HUDEP-2 (cell line): ENCODE measurements around the gene PPP4R1.

Source experiments
- DNase-seq, 76 experiments: peaks; one replicate each; lab custom pipeline; 2025; ENCODE audit not compliant: unreplicated experiment in 76 of 76; lab: John Stamatoyannopoulos, UW

Gene PPP4R1

GRCh38 chr18:9597609-9598008 lies 16.8 kb downstream of the PPP4R1 start:
- DNase-seq: no peak

GRCh38 chr18:9596843-9597526 lies 17.4 kb downstream of the PPP4R1 start:
- no peak for DNase-seq

DNA sequence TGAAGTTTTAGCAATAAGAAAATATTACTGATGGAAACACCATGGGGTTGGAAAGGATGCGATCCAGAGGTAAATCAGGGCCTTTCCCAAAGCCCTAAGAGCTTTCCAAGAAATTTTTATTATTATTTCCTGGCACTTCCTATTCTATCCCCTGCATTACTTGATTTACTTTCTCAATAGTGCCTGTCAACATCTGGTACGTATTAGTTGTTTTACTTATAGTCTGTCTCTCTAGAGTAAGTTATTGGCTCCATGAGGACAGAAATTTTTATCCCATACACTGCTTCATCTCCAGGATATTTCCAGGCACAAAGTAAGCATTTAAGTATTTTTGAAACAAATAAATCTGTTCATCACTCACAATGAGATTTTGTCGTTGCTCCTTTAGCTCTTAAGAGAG lies 18.1 kb downstream of the PPP4R1 start:
- no peak for DNase-seq

DNA sequence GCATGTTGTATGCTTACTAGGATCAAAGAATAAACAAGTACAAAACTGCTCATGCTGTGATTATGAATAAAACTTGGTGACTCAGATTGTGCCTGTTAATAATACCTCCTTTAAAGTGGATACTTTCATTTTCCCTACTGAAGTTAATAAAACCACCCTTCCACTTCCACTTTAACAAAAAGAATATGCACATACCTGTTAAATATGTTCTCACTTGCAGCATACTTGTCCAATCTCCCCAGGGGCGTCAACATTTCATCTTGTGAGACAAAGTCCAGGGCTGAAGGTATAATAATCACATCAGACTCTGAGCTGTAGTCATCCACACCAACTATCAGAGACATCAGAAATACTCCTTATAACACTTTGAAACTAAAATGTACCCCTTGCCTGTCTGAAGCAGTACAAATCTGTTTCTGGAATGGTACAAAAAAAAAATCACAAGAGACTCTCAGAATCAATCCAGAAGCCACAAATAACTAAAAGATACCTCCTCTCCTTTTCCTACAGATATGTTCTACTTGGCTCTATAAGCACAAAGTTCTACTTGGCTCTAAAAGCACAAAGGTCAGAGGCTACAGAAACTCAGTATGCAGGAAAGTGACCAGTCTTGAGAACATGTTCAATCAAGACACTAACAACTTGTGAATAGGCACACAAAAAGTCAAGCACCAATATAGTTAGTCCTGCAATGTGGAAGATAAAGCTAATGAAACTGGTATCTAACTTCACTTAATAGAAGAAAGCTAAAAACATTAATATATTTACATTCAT lies 19.3 kb downstream of the PPP4R1 start:
- no peak for DNase-seq

DNA sequence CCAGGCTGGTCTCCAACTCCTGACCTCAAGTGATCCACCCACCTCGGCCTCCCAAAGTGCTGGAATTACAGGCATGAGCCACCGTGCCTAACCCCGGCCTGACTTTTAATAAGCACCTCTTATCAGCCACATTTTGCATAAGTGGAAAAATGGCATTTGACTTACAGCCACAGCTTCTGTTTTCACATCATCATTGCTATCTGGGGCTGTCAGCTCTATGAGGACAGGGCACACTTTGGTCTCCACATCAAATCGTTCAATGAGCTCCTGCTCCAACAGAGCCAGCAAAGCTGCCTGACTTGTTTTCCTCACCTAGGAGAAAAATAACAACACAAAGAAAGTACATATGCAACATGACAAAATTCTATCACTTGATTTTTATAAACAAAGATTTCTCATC lies 26.4 kb downstream of the PPP4R1 start:
- DNase-seq: no peak

DNA sequence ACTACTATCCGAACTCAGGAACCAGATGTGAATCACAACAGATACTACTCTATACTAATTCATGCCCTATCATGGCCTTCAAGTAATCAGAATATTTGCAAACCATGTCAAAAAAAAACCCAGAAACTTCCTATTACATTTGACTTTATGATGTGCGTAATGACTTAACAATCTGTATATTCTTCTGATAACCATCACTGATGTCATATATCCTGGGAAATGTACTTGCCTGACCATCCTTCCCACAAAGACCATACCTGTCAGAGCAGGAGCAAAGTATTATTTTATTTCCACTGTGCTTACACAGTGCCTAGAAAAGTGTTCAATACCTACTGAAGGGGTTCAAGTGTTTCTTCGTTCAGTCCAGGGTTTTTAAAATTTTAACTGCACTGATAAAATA lies 27.5 kb downstream of the PPP4R1 start:
- DNase-seq: no peak

DNA sequence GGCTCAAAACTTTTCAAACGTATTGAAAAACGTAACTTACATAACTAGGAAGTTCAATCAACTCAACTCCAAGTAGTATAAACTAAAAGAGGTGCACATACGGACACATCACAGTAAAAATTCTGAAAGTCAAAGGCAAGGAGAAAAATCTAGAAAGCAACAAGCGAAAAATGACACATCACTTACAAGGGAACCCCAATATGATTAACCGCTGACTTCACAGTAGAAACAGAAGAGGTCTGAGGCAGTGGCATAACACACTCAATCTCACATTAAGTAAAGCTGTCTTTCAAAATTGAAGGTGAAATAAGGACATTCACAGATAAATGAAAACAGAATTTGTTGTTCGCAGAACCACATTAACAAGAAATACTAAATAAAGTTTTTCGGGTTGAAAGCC lies 32.7 kb downstream of the PPP4R1 start:
- DNase-seq: no peak

DNA sequence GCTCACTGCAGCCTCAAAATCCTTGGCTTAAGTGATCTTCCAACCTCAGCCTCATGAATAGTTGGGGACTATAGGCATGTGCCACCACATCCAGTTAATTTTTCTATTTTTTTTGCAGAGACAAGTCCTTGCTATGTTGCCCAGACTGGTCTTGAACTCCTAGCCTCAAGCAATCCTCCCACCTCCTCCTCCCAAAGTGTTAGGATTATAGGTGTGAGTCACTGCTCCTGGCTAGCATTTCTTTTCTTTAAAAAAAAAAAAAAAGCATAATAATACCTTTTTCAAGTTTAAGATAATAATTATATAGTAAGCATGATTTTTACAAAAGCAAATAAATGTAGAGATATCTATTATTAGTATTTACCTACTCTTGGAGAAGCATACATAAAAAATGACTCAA lies 36.1 kb downstream of the PPP4R1 start:
- DNase-seq: no peak

GRCh38 chr18:9577361-9577760 lies 37.0 kb downstream of the PPP4R1 start:
- DNase-seq: no peak

DNA sequence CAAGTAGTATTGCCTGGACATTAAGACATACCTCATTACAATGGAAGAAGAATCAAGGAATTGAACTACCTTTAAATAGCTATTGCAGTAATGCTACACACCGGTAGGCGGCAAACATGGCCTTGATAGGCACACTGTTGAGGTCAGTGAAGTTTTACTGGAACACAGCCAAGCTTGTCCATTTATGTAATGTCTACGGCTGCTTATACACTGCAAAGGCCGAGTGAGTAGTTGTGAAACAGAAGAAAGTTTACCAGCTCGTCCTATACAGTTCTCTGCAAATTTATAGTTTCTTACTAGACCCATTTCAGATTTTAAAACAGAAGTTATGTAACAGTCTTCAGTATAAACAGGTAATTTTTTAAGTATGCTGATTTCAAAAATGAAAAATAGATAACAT lies 38.8 kb downstream of the PPP4R1 start:
- DNase-seq: peak in 62 of 76 experiments; percentile 0 to 84 (median 32)

GRCh38 chr18:9574473-9575115 lies 39.8 kb downstream of the PPP4R1 start:
- DNase-seq: no peak

GRCh38 chr18:9571546-9571945 lies 42.8 kb downstream of the PPP4R1 start:
- DNase-seq: no peak

DNA sequence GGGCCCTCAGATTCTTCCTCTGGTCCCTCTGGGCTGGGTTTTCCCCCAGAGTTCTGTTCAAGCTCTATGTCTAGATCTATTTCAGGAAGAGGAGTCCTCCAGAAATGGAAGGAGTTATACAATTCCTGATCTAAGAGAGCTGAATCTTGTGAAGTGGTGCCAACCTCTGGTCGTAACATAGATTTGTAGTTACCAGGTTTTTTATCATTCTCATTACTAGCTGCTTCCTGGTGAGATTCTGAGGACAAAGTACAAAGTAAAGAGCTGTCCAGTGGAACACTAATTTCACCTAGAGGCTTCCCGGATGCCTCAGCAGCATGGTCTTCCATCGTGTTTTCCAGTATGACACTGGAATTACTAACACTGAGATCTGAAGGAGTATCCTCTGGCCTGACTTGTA lies 44.1 kb downstream of the PPP4R1 start:
- no peak for DNase-seq

DNA sequence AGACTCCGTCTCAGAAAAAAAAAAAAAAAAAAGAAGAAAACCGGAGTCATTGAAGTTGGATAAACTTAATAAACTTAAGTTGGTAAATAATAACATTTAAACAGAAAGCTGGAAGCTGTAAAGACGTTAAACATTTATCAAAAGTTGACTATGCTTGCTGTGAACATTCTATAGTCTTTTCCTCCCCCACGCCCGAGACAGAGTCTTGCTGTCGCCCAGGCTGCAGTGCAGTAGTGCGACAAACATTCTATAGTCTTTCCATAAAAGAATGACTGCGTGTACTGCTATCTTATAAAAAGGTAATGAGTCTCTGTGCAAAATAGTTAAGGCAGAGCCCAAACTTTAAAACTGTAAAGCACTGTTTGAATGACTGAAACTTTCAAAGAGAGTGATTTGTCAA lies 45.2 kb downstream of the PPP4R1 start:
- DNase-seq: no peak

- DNase-seq: no peak
Observed at GRCh38 chr18:9568186-9568585, 46.2 kb downstream of the PPP4R1 start.

GRCh38 chr18:9565407-9565806 lies 49.0 kb downstream of the PPP4R1 start:
- DNase-seq: no peak

GRCh38 chr18:9563331-9563730 lies 51.0 kb downstream of the PPP4R1 start:
- no peak for DNase-seq

GRCh38 chr18:9562584-9562983 lies 51.8 kb downstream of the PPP4R1 start:
- DNase-seq: no peak

- DNase-seq: no peak
Observed at GRCh38 chr18:9561759-9562158, 52.6 kb downstream of the PPP4R1 start.

- no peak for DNase-seq
Observed at GRCh38 chr18:9559253-9559652, 55.1 kb downstream of the PPP4R1 start.

DNA sequence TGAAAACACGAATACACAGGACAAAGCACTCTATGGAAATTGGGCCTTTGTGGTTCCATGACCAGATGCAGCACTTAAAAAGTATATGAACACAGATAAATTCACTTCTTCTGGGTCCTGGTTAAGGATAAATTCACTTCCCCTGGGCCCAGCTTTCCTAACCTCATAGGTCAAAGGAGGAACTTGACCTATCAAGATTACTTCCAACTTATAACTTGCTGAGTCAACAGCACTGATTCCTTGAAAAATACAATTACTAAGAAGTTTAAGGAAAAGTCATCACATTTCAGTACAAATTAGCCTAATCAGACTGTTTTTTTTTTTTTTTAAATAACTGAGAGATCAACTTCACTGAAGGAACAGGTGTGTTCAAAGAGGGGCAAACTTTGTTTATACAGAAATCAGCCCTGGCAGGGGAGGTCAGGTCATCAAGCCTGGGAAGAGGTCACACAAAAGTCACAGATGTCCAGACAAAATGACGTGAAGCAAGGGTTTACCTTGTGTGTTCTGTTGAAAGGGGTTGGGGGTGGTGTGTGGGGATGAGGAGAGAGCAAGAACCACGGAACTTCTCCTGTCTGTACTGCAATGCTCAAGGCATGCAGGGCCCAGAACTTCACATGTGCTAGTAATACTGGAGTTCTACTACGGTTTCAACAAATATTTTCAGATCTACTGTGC lies 55.8 kb downstream of the PPP4R1 start:
- DNase-seq: no peak
